GM18867 (cell line): Measurements from ENCODE around the gene PDHB.
A peak's percentile ranks its signal among the peaks of the same experiment; 100 is the strongest.

Experiments used
- ATAC-seq: cut with Tn5 transposase; IDR thresholded peaks from one replicate; pipeline ENCODE4 v1.9.1; 2021; ENCODE audit warnings: mild to moderate bottlenecking, moderate library complexity; ENCODE audit not compliant: unreplicated experiment

Gene PDHB

DNA sequence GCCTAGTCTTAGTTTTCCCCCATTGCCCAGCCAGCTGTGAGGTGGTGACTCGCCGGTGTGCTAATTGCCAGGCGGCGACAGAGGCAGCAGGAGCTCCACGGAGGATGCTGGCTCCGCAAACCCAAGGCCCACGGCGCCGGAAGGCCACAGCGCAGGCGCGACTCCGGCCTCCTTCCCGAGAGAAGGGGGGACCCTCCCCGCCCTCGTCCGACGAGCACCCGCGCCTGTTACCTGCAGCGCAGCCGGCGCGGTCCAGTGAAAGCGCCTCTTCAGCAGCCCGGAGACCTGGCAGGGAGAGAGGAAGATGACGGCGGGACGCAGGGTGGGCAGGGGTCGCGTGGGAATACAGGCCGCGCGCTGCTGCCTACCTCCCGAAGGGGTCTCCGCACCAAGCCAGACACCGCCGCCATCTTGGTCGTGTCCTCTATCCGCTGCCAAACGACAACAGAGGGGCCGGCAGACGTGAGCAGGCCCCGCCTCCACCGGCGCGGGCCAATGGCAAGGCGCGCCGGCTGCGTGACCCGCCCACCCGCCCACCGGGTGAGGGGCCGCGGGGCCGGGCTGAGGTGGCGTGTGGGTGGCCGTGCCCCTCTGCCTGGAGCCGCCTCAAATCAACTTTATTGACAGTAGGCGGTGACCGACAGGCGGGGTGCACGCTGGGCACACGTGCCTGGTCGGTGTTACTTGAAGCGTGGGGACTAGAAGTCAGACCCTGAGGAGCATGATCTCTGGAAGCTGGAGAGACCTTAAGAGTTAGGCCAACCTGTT lies at the start of gene PDHB:
TSS of gene PDHB (minus strand) at position 433 of the 768 bp plus-strand sequence. CDS start at position 410, 23 bp downstream.
- ATAC-seq, result peak; percentile 96

DNA sequence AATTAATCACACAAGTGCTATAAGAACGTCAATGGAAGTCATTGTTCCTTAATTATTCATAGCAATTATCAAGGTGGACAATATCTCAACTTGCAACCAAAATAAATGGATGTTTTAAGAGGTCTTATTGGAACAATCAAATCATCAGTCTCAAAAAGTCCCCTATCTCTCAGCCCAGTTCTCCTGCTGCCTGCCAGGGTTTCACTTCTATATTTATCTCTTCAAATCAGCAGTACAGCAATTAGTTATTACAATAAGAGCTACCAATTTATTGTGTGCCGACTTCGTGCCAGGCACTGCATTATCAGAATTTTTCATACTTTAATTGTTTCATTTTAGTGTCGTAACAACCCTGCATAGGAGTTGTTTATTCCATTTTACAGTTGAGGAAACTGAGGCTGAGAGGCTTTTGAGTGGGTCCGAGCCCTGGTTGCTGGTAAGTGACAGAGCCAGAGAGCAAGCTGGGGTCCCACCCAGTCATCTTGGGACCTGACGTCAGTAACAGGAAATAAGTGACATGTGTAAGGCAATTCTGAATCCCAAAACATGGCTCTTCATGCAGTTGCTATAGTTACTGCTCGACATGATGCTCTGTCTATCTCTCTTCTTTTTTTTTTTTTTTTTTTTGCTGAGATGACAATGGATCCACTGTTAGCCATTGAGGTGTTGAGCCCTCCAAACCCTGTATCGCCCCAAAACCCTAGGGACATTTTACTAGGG lies 49.4 kb upstream of the PDHB start:
- ATAC-seq, result no peak

GRCh38 chr3:58480309-58480708 lies 46.7 kb upstream of the PDHB start:
- no peak for ATAC-seq

DNA sequence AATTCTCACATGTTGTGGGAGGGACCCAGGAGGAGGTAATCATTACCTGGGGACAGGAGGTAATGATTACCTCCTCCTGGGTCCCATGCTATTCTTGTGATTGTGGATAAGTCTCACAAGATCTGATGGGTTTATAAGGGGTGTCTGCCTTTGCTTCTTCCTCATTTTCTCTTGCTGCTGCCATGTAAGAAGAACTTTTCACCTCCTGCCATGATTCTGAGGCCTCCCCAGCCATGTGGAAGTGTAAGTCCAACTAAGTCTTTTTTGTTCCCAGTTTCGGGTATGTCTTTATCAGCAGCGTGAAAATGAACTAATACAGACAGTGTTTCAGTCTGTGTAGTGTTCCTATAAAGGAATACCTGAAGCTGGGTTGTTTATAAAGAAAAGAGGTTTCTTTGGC lies 45.1 kb upstream of the PDHB start:
- ATAC-seq, result no peak

GRCh38 chr3:58474967-58475578 lies 41.4 kb upstream of the PDHB start:
- no peak for ATAC-seq

DNA sequence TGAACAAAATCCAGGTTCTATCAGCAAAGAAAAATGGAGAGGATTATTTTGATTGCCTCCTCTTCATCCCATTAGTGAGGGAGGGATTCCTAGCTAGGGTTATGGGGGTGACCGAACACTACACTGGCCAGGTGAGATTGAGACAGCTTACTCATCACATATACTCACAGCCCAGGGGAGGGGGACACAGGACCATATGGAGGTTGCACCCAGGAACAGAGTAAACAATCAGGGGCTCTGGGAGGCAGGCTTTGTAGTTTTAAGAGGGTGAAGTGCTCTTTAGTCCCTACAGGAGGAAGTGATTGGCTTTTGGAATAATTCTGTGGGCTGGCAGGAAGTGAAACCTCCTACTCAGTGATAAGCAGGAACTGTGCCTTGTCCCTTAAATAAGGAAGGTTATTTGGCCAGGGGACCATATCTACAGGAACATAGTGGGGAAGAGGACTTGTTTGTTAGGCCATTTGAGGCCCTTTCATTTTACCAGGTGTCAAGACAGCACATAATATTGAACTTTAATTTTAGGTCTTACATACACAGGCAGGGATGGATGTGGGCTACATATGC lies 40.8 kb upstream of the PDHB start:
- ATAC-seq, result no peak

DNA sequence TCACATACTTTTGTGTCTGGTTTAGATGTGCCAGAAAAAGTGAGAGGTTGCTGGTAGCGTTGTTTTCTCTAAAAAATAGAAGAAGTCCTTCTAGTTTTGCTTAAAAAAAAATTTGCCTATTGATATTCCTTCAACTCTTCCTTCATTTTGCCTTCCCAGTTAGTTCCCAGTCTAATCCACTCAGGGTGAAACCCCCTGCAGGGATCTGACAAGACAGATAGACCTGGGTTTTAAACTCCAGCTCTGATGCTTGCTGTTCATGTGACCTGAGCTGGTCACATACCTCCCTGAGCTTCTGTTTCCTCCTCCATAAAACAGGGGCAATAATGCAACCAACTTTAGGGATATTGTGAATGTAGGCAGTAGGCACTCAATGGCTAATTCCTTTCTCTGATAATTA lies 39.6 kb upstream of the PDHB start:
- no peak for ATAC-seq

GRCh38 chr3:58471025-58471887 lies 37.6 kb upstream of the PDHB start:
- no peak for ATAC-seq

GRCh38 chr3:58470363-58471024 lies 36.9 kb upstream of the PDHB start:
- ATAC-seq, result no peak

DNA sequence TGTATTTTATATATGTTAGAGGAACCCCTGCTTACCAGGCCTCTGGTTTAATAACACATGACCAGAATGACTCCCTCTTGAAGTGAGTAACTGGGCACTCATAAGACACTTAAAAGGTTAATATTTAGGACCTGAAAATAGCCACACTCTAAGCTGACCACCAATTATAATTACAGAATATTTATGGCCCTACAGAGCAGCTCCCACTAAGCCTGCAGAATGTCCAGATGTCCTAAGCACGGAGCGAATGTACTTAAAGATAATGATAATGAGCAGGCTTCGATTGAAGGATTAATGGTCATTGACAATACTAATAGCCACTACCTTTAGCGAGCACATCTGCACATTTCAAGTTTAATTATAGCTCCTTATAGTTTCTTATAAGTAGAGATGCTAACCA lies 35.5 kb upstream of the PDHB start:
- no peak for ATAC-seq

DNA sequence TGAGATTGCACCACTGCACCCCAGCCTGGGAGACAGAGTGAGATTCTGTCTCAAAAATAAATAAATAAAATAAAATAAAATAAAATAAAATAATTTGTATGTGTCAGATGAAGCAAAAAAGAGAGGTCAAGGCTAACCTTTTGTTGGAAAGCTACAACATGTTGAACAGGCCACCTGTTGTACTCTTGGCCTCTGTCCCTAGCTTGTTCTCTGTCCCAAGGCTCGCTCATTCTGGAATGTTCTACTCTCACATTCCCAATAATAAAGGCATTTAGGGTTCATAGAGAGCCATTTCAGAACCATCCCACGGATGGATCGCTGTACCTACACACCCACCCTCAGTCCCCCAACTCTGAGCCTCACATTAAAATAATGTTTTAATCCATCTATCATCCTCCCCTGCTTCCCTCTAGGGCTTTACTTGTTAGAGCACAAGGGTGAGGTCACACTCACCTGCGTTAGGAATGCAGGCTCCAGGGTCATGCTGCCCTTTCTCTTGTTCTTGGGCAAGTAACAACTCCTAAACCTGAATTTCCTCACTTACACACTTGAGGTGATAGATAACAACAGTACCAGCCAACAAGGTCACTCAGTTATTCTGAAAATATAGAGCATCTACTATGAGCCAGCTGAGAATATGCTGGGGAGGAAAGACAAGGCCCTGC lies 33.4 kb upstream of the PDHB start:
- ATAC-seq, result no peak

- no peak for ATAC-seq
Measured at GRCh38 chr3:58464866-58465265, 31.2 kb upstream of the PDHB start.

- no peak for ATAC-seq
Measured at GRCh38 chr3:58463942-58464271, 30.3 kb upstream of the PDHB start.

- ATAC-seq, result peak; percentile 90
Measured at GRCh38 chr3:58463181-58463941, 29.7 kb upstream of the PDHB start.

- no peak for ATAC-seq
Measured at GRCh38 chr3:58462829-58463180, 29.2 kb upstream of the PDHB start.

GRCh38 chr3:58459160-58459559 lies 25.5 kb upstream of the PDHB start:
- ATAC-seq, result no peak

DNA sequence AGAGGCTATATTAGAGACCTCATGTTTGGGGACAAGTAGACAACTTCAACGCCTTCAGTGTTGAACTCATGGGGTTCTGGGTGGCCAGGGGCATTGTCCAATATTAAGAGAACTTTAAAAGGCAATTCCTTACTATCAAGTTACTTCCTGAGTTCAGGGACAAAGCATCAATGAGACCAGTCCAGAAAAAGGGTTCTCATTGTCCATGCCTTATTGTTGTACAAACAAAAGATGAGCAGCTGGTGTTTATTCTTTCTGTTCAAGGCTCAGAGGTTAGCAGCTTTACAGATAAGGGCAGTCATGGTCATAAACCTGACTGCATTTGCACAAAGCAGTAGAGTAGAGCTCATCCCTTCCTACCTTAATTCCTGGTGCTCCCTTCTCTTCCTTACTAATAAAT lies 18.5 kb upstream of the PDHB start:
- ATAC-seq, result no peak

DNA sequence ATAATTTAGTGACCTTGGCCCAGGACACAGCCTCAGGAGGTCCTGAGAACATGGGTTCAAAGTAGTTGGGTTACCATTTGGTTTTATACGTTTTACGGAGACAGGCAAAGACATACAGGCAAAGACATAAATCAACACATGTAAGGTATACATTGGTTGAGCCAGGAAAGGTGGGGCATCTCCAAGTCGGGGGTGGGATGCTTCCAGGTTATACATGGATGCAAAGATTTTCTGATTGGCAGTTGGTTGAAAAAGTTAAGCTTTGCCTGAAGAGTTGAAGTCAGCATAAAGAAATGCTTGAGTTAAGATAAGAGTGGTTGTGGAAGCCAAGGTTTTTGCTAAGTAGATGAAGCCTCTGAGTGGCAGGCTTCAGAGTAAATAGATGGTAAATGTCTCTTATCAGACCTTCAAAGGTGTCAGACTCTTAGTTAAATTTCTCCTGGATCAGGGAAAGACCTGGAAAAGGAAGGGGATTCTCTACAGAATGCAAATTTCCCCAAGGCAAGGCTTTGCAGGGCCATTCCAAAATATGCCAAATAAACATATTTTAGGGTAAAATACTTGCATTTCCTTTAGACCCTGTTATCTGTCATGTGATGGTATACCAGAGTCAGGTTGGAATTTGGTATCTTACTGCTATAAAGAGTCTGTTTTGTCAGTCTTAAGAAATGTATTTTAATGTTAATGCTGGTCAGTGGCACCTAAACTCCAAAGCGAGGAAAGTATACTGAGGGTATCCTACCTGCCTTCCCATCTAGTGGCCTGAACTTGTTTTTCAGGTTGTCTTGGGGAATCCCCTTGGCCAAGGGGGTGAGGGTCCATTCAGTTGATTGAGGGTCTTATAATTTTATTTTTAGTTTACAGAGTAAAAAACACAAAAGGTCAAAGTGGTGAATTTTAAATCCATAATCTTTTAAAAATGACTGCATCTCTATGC lies 8.2 kb upstream of the PDHB start:
- no peak for ATAC-seq
